ENCODE results near the gene TMEM213. TPM values are rescaled to one million over a fixed set of nuclear protein-coding genes. Genes with fewer than 3 reads are reported as not detected.

The TMEM213 gene
- total and polyA plus RNA-seq, 10 of the 15 experiments (the other 5 are each of a cell fraction or from before 2014, with no cell fraction given), result not detected

DNA sequence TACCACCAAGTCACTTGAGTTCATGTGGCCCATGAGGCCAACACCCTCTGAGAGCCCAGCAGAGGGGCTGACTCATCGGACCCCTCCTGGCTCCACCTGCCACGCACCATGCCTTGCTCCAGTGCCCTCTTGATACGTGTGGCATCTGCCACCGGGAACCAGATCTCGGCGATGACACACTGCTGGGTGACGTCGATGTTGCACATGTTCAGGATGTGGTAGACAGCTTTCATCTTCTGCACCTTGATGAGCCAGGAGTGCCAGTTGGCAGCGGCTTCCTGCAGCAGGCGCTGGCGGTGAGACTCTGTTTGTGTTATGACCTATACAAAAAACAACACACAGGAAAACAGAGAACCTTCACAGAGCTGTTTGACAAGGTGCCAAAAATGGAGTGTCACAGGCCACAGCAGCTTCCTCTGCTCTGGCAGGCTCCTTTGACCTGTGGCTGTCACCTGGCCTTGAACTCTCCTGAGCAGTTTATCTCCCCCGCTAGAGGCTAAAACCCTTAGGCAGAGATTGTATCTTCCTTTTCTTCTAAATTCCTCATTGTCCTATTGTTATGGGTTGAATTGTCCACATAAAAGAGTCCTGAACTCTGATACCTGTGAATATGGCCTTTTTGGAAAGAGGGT is 45.2 kb upstream of the TMEM213 start (continued):
- TF ChIP-seq, protein P1, sequence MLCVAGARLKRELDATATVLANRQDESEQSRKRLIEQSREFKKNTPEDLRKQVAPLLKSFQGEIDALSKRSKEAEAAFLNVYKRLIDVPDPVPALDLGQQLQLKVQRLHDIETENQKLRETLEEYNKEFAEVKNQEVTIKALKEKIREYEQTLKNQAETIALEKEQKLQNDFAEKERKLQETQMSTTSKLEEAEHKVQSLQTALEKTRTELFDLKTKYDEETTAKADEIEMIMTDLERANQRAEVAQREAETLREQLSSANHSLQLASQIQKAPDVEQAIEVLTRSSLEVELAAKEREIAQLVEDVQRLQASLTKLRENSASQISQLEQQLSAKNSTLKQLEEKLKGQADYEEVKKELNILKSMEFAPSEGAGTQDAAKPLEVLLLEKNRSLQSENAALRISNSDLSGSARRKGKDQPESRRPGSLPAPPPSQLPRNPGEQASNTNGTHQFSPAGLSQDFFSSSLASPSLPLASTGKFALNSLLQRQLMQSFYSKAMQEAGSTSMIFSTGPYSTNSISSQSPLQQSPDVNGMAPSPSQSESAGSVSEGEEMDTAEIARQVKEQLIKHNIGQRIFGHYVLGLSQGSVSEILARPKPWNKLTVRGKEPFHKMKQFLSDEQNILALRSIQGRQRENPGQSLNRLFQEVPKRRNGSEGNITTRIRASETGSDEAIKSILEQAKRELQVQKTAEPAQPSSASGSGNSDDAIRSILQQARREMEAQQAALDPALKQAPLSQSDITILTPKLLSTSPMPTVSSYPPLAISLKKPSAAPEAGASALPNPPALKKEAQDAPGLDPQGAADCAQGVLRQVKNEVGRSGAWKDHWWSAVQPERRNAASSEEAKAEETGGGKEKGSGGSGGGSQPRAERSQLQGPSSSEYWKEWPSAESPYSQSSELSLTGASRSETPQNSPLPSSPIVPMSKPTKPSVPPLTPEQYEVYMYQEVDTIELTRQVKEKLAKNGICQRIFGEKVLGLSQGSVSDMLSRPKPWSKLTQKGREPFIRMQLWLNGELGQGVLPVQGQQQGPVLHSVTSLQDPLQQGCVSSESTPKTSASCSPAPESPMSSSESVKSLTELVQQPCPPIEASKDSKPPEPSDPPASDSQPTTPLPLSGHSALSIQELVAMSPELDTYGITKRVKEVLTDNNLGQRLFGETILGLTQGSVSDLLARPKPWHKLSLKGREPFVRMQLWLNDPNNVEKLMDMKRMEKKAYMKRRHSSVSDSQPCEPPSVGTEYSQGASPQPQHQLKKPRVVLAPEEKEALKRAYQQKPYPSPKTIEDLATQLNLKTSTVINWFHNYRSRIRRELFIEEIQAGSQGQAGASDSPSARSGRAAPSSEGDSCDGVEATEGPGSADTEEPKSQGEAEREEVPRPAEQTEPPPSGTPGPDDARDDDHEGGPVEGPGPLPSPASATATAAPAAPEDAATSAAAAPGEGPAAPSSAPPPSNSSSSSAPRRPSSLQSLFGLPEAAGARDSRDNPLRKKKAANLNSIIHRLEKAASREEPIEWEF (IDR thresholded peaks at IDR 0.05; ENCODE audit: insufficient replicate concordance, low read depth, low read length), result no peak
- TF ChIP-seq WRNIP1 (IDR thresholded peaks at IDR 0.05; ENCODE audit: borderline replicate concordance, low read depth, low read length) (no peak), CHD1 (IDR thresholded peaks at IDR 0.05; ENCODE audit: low read depth, low read length) (no peak), MEF2B (IDR thresholded peaks at IDR 0.05; ENCODE audit: partially characterized antibody, poor library complexity, severe bottlenecking) (no peak), MYC (IDR thresholded peaks at IDR 0.05; ENCODE audit: insufficient read depth, insufficient read length, insufficient replicate concordance, low read length, severe bottlenecking) (no peak), HDAC6 (IDR thresholded peaks at IDR 0.05; ENCODE audit: unreplicated experiment) (no peak), NFYB (IDR thresholded peaks at IDR 0.05; ENCODE audit: insufficient read depth, low read depth, low read length) (no peak), KLF5 (IDR thresholded peaks at IDR 0.05; ENCODE audit: partially characterized antibody) (no peak), TAF1 (IDR thresholded peaks at IDR 0.05; ENCODE audit: borderline replicate concordance, low read depth, low read length) (no peak), TCF12 (IDR thresholded peaks at IDR 0.05; ENCODE audit: low read depth, low read length) (no peak), RB1 (IDR thresholded peaks at IDR 0.05; ENCODE audit: borderline replicate concordance) (no peak), ZNF24 (IDR thresholded peaks at IDR 0.05) (no peak), PAX8 (IDR thresholded peaks at IDR 0.05) (no peak), ESRRA (IDR thresholded peaks at IDR 0.05; ENCODE audit: low read length) (no peak), ATF7 (IDR thresholded peaks at IDR 0.05; ENCODE audit: low read depth) (peak; percentile 60), RELB (IDR thresholded peaks at IDR 0.05; ENCODE audit: low read depth) (no peak), SUZ12 (IDR thresholded peaks at IDR 0.05; ENCODE audit: unreplicated experiment) (no peak), TCF3 (IDR thresholded peaks at IDR 0.05; ENCODE audit: borderline replicate concordance, insufficient read depth, low read depth, low read length) (no peak), BHLHE40 (IDR thresholded peaks at IDR 0.05; ENCODE audit: borderline replicate concordance in 1 of 2, low read depth in 2 of 2, low read length in 1 of 2) (peak in 1 of 2 experiments; percentile 55; a peak in 2 of 4 replicates), KAT2A (conservative IDR thresholded peaks at IDR 0.05; ENCODE audit: control insufficient read depth, low read depth, low read length) (no peak), TCF7 (IDR thresholded peaks at IDR 0.05; ENCODE audit: borderline replicate concordance) (no peak), CHD4 (IDR thresholded peaks at IDR 0.05) (no peak), POLR2AphosphoS5 (IDR thresholded peaks at IDR 0.05; ENCODE audit: low read length) (no peak), ASH2L (IDR thresholded peaks at IDR 0.05; ENCODE audit: borderline replicate concordance, low read depth) (no peak)
- TF ChIP-seq, protein P2, sequence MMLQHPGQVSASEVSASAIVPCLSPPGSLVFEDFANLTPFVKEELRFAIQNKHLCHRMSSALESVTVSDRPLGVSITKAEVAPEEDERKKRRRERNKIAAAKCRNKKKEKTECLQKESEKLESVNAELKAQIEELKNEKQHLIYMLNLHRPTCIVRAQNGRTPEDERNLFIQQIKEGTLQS (IDR thresholded peaks at IDR 0.05; ENCODE audit: borderline replicate concordance, extremely low read depth, low read depth, low read length), result no peak
